T-helper 1 cell treated with Interleukin-12 subunit alpha and Interleukin-12 subunit beta and Interleukin-4 antibody, amounts not matched to agents 30 μg/mL and 1 μg/mL, for 36 hours (primary cell): ENCODE measurements around the gene BEND7.

Experiments used
- H3K27ac Mint-ChIP-seq: one replicate; pipeline ENCODE4 v1.8.0; 2021; ENCODE audit warnings: mild to moderate bottlenecking, mixed read lengths
- H3K27me3 Mint-ChIP-seq: one replicate; pipeline ENCODE4 v1.8.0; 2021; ENCODE audit warnings: low read depth, mixed read lengths
- H3K36me3 Mint-ChIP-seq: one replicate; pipeline ENCODE4 v1.8.0; 2021; ENCODE audit warnings: low read depth, mixed read lengths
- H3K4me1 Mint-ChIP-seq: one replicate; pipeline ENCODE4 v1.8.0; 2021; ENCODE audit warnings: low read depth, mixed read lengths
- H3K4me3 Mint-ChIP-seq: one replicate; pipeline ENCODE4 v1.8.0; 2021; ENCODE audit warnings: mild to moderate bottlenecking, moderate library complexity, mixed read lengths
- H3K9me3 Mint-ChIP-seq: one replicate; pipeline ENCODE4 v1.8.0; 2021; ENCODE audit warnings: mixed read lengths

BEND7 gene

DNA sequence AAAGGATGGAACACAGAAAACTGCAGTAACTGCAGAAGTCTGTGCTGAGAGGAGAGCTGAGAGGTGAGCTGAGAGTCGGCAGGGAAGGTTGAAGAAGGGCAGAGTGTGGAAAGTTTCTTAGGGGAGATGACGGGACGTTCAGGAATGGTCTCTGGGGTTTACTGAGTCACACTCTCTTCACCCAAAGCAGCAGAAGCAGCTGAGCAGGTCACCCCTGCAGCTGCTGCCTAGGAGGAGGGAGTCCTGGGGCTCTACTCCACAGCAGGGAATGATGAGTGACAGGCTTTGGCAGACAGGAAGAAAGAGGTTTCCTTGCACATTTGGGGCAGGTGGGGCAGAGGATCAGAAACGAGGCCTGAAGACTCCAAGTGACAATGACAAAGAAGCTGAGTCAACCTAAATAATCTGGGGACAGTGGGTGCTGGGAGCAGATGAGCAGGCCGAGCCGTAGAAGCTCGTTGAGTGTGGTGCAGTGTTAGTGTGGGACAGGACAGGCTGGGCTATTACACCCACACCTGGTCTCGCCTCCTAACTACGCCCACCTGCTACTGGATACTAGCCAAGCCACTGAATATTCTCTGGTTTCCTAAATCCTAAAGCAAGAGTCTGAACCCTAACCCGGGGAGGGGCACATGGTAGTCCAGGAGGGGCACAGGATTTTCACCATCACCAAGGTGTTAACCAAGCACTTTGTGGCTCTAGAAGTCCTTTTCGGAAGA is 24.9 kb downstream of the BEND7 start:
- H3K4me3 Mint-ChIP-seq = no peak overlapping the region
- no peaks in the 10 kb centered on the region for H3K4me1 Mint-ChIP-seq
- no peaks in the 10 kb centered on the region for H3K36me3 Mint-ChIP-seq
- H3K27me3 Mint-ChIP-seq = peaks cover 14% of the 10 kb centered on the region
- no peak overlapping the region for H3K27ac Mint-ChIP-seq
- H3K9me3 Mint-ChIP-seq = no peaks in the 10 kb centered on the region

DNA sequence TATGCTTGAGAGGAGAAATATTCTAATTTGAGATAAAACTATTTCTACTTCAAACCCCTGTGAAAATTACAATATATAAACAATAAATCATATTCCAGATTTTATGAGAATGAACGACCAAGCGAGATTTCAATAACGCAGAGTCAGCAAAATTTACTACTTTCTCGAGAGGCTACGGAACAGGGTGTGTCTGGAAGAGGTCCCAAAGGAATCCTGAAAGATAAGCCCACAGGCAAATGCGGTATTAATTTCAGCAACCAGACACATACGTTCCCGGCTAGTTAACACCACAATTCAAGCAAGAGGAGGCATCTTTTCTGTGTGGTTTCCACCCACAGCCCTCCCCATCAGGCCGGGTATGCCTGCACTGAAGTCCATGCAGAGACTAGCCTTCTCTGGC is 26.4 kb downstream of the BEND7 start:
- no peaks in the 10 kb centered on the region for H3K9me3 Mint-ChIP-seq
- peaks cover 10% of the 10 kb centered on the region for H3K27me3 Mint-ChIP-seq
- no peak overlapping the region for H3K27ac Mint-ChIP-seq
- no peaks in the 10 kb centered on the region for H3K36me3 Mint-ChIP-seq
- no peak overlapping the region for H3K4me3 Mint-ChIP-seq
- no peaks in the 10 kb centered on the region for H3K4me1 Mint-ChIP-seq

DNA sequence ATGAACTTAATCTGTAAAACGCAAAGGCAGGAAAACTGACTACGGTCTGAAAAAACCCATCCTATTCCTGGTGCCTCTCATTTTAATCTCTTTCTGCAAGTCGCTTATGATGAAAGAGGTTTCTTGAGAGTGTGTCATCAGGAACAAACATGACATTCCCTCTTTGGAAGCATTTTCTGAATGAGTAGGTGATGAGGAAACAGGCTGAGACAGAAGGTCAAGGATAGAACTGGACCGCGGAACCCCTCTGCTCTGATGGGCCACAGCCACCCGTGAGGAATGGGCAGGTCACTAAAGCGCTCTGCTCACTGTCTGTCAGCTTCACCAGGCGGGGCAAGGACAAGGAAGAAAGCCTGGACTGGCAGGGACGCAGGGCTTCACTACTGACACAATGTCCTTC is 28.6 kb downstream of the BEND7 start:
- Mint-ChIP-seq H3K9me3 (no peaks in the 10 kb centered on the region), H3K36me3 (no peaks in the 10 kb centered on the region), H3K4me1 (no peaks in the 10 kb centered on the region), H3K27me3 (peaks cover 10% of the 10 kb centered on the region), H3K27ac (no peak overlapping the region), H3K4me3 (no peak overlapping the region)

DNA sequence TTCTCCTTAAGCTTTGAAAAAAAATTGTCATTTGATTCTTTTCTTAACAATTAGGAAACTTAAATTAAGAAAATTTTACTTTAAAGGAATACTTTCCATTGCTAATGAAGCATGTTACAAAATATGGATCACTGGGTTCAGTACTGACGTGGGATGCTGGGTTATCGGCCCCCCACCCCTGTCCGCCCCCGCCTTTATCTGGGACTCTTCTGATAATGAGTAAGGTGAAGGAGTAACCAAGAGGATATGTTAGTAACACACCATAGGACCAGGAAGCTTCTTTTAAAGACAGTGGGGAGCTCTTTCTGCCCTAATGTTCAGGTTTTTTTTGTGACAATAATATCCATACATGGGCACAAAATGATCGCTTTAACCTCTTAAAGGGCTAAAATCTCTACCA is 29.7 kb downstream of the BEND7 start:
- peaks cover 9% of the 10 kb centered on the region for H3K27me3 Mint-ChIP-seq
- no peaks in the 10 kb centered on the region for H3K36me3 Mint-ChIP-seq
- H3K4me3 Mint-ChIP-seq = no peak overlapping the region
- H3K9me3 Mint-ChIP-seq = no peaks in the 10 kb centered on the region
- H3K4me1 Mint-ChIP-seq = no peaks in the 10 kb centered on the region
- no peak overlapping the region for H3K27ac Mint-ChIP-seq

DNA sequence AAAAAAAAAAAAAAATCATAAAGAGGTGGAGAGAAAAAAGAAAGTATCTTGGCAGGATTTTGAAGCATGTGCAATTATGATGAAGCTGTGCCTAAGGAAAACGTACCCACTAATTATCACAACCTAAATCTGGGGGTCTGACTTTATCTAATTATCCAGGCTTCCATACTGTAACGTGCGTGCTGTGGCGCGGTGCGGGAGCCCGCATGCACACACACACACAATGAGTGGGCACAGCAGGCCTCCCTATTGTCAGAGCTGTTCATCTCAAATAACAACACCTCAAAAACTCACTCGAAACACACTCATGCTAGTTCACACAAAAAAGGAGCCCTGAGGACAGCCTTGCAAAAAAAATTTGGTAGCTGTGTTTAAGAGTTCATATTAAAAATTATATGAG is 31.9 kb downstream of the BEND7 start:
- Mint-ChIP-seq H3K4me3 (no peak overlapping the region), H3K36me3 (no peaks in the 10 kb centered on the region), H3K4me1 (no peaks in the 10 kb centered on the region), H3K27me3 (peaks cover 4% of the 10 kb centered on the region), H3K9me3 (no peaks in the 10 kb centered on the region), H3K27ac (no peak overlapping the region)

DNA sequence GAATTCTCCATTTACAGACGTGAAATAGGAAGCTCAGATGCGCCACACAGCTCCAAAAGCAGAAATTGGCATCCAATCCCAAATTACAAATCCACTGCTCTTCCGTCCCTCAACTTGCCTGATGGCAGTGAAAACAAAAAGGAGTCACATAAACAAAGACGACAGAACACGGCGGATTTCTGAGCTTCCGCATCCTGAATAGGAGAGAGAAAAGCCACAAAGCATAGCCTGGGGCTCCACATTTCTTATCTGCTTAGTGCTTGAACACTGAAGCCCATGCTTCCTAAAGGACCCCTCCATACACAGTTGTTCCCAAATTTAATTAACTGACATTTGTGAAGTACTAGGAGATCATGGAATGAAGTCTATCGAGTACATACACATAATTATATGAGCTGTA is 32.6 kb downstream of the BEND7 start:
- no peak overlapping the region for H3K4me3 Mint-ChIP-seq
- H3K9me3 Mint-ChIP-seq = no peaks in the 10 kb centered on the region
- no peak overlapping the region for H3K27ac Mint-ChIP-seq
- H3K27me3 Mint-ChIP-seq = peaks cover 4% of the 10 kb centered on the region
- H3K4me1 Mint-ChIP-seq = no peaks in the 10 kb centered on the region
- no peaks in the 10 kb centered on the region for H3K36me3 Mint-ChIP-seq

DNA sequence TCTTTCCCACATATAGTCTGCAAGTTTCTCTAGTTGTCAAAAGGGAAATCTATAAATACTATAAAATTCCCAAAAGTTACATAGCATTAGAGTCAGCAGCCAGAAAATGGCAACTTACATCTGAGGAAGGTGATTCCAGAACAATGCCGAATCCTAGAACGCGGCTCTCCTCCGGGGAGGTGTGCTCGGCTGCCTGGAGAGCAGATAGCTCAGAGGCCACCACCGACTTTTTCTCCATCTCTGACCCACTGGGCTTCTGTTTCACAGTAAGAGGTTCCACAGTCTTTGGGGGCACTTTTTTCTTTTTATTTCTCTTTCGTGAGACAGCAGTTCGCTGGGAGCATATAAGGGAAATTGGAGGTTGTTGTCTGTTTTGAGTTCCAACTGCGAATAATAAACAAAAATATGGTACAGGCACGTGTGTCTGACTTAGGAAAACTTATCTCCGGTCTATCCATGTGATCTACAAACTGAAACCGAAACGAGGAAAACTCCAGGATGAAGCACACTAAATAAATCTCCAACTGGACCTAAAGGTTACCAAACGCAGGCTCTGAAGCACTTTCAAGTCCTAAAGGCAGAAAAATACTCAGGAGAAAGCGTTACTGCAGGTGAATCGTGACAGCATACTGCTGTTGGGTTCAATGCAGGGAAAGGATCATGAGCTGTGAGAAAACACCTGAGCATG is 36.2 kb downstream of the BEND7 start:
- no peaks in the 10 kb centered on the region for H3K4me1 Mint-ChIP-seq
- no peak overlapping the region for H3K27ac Mint-ChIP-seq
- H3K27me3 Mint-ChIP-seq = peaks cover 4% of the 10 kb centered on the region
- no peaks in the 10 kb centered on the region for H3K9me3 Mint-ChIP-seq
- no peak overlapping the region for H3K4me3 Mint-ChIP-seq
- no peaks in the 10 kb centered on the region for H3K36me3 Mint-ChIP-seq

DNA sequence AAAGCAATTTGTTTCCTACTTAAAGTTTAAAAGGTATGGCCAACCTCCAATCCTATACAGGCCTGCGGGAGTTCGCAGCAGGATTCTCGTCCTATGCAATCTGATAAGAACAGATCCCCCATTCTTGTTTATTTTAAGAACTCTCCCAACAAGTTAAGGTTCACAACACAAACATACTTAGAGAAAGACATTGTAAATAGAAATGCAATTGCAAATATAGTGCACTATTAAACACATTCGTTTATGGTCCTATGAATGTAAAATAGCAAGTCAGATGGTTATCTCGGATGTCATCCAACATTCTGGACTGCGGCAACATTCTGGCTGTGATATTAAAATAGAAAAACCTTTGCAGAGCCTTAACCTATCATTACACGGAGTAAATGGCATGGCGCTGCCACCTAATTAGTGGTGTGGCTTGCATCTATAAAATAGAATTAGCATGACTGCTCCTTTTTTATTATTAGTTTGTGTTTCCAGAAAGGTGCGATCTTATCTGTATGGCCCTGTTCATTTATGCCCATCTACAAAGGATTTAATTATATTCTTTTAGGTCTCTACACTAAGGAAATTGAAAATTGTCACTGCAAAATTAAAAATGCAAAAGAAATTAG is 37.0 kb downstream of the BEND7 start:
- Mint-ChIP-seq H3K4me3 (no peak overlapping the region), H3K36me3 (no peaks in the 10 kb centered on the region), H3K27me3 (peaks cover 4% of the 10 kb centered on the region), H3K4me1 (no peaks in the 10 kb centered on the region), H3K27ac (no peak overlapping the region), H3K9me3 (no peaks in the 10 kb centered on the region)

- Mint-ChIP-seq H3K4me1 (no peaks in the 10 kb centered on the region), H3K9me3 (no peaks in the 10 kb centered on the region), H3K27ac (no peak overlapping the region), H3K36me3 (no peaks in the 10 kb centered on the region), H3K4me3 (no peak overlapping the region), H3K27me3 (no peaks in the 10 kb centered on the region)
These were observed 38.3 kb downstream of the BEND7 start for GRCh38 chr10:13490503-13490902.

DNA sequence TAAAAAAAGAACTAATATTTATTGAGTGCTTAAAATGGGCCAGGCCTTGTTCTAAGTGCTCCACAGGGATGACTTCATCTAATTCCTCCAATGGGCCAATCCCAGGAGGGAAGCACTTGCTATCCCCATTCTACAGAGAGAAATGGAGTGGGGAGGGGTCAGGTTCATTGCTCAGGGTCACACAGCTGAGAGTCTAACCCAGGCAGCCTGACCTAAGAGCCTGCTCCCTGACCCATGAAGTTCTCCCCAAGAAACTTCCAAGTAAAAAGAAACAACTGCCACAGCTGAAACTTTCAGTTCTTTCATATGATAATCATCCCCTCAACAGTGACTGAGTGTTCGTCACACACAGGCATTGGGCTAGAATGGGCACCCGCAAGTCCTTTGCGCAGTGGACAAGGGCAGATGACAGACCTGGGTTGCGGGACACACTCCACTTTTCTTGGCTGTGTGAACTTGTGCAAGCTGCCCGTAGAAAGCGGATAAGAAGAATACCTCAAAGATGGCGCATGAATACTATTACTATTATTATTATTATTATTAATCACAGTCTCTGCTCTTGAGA is 39.7 kb downstream of the BEND7 start:
- Mint-ChIP-seq H3K27ac (no peak overlapping the region), H3K36me3 (no peaks in the 10 kb centered on the region), H3K27me3 (peaks cover 5% of the 10 kb centered on the region)

GRCh38 chr10:13485623-13486022 is 43.2 kb downstream of the BEND7 start:
- H3K4me3 Mint-ChIP-seq = no peak overlapping the region

More for the DNA sequence above, 39.7 kb downstream of the BEND7 start:
- Mint-ChIP-seq H3K9me3 (no peaks in the 10 kb centered on the region), H3K4me3 (no peak overlapping the region), H3K4me1 (no peaks in the 10 kb centered on the region)

DNA sequence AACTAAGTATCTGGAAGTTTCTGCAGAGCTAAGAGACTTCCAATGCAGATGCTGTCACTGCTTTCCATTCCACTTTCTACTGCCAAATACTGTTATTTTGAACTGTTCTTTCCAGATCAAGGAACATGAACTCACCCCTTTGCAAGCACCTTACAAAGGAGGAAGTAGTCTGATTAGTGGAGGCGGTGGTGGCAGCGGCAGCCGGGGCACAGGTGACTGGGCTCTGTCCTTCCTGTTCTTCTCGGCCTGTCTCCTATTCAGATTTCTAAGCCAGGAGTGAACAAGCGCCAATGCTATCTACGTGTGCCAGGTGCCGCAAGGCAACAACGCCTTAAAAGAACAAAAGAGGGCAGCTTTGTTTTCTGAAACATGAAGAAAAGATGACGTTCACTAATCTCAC is 44.9 kb downstream of the BEND7 start:
- Mint-ChIP-seq H3K4me1 (no peaks in the 10 kb centered on the region), H3K27ac (no peak overlapping the region), H3K36me3 (no peaks in the 10 kb centered on the region), H3K4me3 (no peak overlapping the region), H3K9me3 (no peaks in the 10 kb centered on the region), H3K27me3 (peaks cover 24% of the 10 kb centered on the region)

More at GRCh38 chr10:13485623-13486022, 43.2 kb downstream of the BEND7 start:
- peaks cover 21% of the 10 kb centered on the region for H3K27me3 Mint-ChIP-seq
- no peak overlapping the region for H3K27ac Mint-ChIP-seq
- H3K36me3 Mint-ChIP-seq = no peaks in the 10 kb centered on the region
- H3K9me3 Mint-ChIP-seq = no peaks in the 10 kb centered on the region
- H3K4me1 Mint-ChIP-seq = no peaks in the 10 kb centered on the region

GRCh38 chr10:13483073-13483472 is 45.7 kb downstream of the BEND7 start:
- peaks cover 24% of the 10 kb centered on the region for H3K27me3 Mint-ChIP-seq
- H3K9me3 Mint-ChIP-seq = no peaks in the 10 kb centered on the region
- no peaks in the 10 kb centered on the region for H3K4me1 Mint-ChIP-seq
- no peak overlapping the region for H3K27ac Mint-ChIP-seq
- no peak overlapping the region for H3K4me3 Mint-ChIP-seq
- H3K36me3 Mint-ChIP-seq = no peaks in the 10 kb centered on the region

- Mint-ChIP-seq H3K4me3 (no peak overlapping the region), H3K27me3 (peaks cover 30% of the 10 kb centered on the region), H3K36me3 (no peaks in the 10 kb centered on the region), H3K27ac (no peak overlapping the region), H3K9me3 (no peaks in the 10 kb centered on the region), H3K4me1 (no peaks in the 10 kb centered on the region)
These were observed 47.1 kb downstream of the BEND7 start for GRCh38 chr10:13481690-13482089.

DNA sequence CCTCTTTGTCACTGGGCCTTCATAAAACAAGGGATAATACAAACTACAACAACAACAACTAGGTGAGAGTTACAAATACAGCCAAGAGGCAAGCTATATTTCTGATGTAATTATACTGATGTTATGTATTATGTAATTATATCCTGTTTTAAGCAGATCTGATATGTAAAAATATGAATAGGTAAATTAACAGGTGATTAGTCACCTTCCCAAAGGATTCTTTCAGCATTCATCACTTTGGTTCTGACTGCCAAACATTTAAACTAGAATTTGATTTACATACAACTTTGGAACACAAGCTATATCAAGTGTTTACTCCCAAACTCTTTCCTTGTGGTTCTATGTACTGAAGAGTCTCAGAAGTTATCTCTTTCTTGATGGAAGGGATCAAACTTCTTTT is 53.7 kb downstream of the BEND7 start:
- Mint-ChIP-seq H3K27me3 (peaks cover 8% of the 10 kb centered on the region), H3K9me3 (no peaks in the 10 kb centered on the region), H3K4me3 (no peak overlapping the region), H3K4me1 (no peaks in the 10 kb centered on the region), H3K36me3 (no peaks in the 10 kb centered on the region), H3K27ac (no peak overlapping the region)
